ENCODE results near the gene GLI3. TPM values are rescaled to one million over a fixed set of nuclear protein-coding genes. Genes with fewer than 3 reads are reported as not detected.

GLI3 gene
- total and polyA plus RNA-seq, 2 of the 4 experiments (the other 2 are of a cell fraction), result 1.3 to 3.9 TPM

GRCh38 chr7:42221304-42221703 lies 15.7 kb downstream of the GLI3 start:
- no peak overlapping the region for H3K23ac ChIP-seq (ENCODE audit: low read depth, low read length)
- ChIA-PET POLR2A (ENCODE audit: unreplicated experiment) (no interaction called here), CTCF (interaction anchor here (0.6 kb wide), 1 partner anchor 229 kb away, joined by 3 read pairs; no protein-coding TSS in a partner anchor)
- H3K27me3 ChIP-seq (ENCODE audit: control insufficient read depth, insufficient read depth, low read length), result no peaks in the 10 kb centered on the region
- TF ChIP-seq SMC3 (IDR thresholded peaks at IDR 0.05; ENCODE audit: low read depth, low read length) (no peak), POLR2A (IDR thresholded peaks at IDR 0.05; ENCODE audit: low read depth, low read length) (no peak), MAZ (IDR thresholded peaks at IDR 0.05; ENCODE audit: borderline replicate concordance, low read depth, low read length) (no peak), RAD21 (IDR thresholded peaks at IDR 0.05; ENCODE audit: low read length) (no peak), RCOR1 (IDR thresholded peaks at IDR 0.05; ENCODE audit: insufficient replicate concordance, low read length) (no peak), MAFK (IDR thresholded peaks at IDR 0.05; ENCODE audit: low read depth, low read length) (no peak), CHD1 (IDR thresholded peaks at IDR 0.05; ENCODE audit: low read depth, low read length) (no peak)
- TF ChIP-seq, protein P1, sequence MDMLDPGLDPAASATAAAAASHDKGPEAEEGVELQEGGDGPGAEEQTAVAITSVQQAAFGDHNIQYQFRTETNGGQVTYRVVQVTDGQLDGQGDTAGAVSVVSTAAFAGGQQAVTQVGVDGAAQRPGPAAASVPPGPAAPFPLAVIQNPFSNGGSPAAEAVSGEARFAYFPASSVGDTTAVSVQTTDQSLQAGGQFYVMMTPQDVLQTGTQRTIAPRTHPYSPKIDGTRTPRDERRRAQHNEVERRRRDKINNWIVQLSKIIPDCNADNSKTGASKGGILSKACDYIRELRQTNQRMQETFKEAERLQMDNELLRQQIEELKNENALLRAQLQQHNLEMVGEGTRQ (IDR thresholded peaks at IDR 0.05; ENCODE audit: low read depth, low read length), result no peak
- H2BK120ac ChIP-seq (ENCODE audit: low read depth, low read length), result no peak overlapping the region
- H3K9me1 ChIP-seq (ENCODE audit: insufficient read depth, low read length), result peaks cover 3% of the 10 kb centered on the region; the same call in 1 of the 2 replicates
- no peak overlapping the region for H2BK15ac ChIP-seq (ENCODE audit: low read depth, low read length)
- H4K5ac ChIP-seq (ENCODE audit: low read depth, low read length), result no peak overlapping the region
- H3K4me3 ChIP-seq (ENCODE audit: insufficient read depth, low read depth, low read length), result no peak overlapping the region
- no peak overlapping the region for H3K18ac ChIP-seq (ENCODE audit: low read depth, low read length)
- H4K91ac ChIP-seq (ENCODE audit: insufficient read depth, low read depth, low read length), result no peak overlapping the region
- H3K56ac ChIP-seq (ENCODE audit: extremely low read depth, insufficient read depth, low read length), result no peak overlapping the region
- peaks cover 7% of the 10 kb centered on the region; the same call in 1 of the 2 replicates for H4K20me1 ChIP-seq (ENCODE audit: insufficient read depth, low read length)
- no peak overlapping the region for H3K4ac ChIP-seq (ENCODE audit: low read depth, low read length)
- no peak for ATAC-seq (ENCODE audit: low read depth)
- H3K36me3 ChIP-seq (ENCODE audit: control insufficient read depth, insufficient read depth, low read length), result peaks cover 21% of the 10 kb centered on the region
- intact Hi-C loops (cut with micrococcal nuclease), result no loop called here
- BruUV-seq (replicated peaks), result no TSS peak
- H3K79me1 ChIP-seq (ENCODE audit: low read depth in 1 of 2, low read length in 2 of 2), result peaks cover 14 to 21% of the 10 kb centered on the region in 2 experiments
- no peak overlapping the region for H3K9ac ChIP-seq (ENCODE audit: low read depth, low read length)
- dilution Hi-C loops (cut with HindIII; ENCODE audit: low sequenced_read_pairs, unreplicated experiment), result no loop called here
- no peak overlapping the region for H3K27ac ChIP-seq (ENCODE audit: insufficient read depth, low read length)
- WGBS, 2 experiments (ENCODE audit: extremely low coverage in 2 of 2, insufficient read length in 1 of 2), result 97 to 100% methylated on average over 1 to 4 of the region's 5 CpGs
- in situ Hi-C loops (cut with MboI; ENCODE audit: low sequenced_read_pairs), result no loop called here
- H2AFZ ChIP-seq (replicated peaks; ENCODE audit: low read length, poor library complexity), result no peak overlapping the region
- H2AK9ac ChIP-seq (replicated peaks; ENCODE audit: low read depth, low read length, poor library complexity), result no peak overlapping the region
- no peak overlapping the region for H2BK5ac ChIP-seq (ENCODE audit: low read depth, low read length, poor library complexity, severe bottlenecking)
- no peak overlapping the region for H2BK20ac ChIP-seq (ENCODE audit: low read depth, low read length)
- no peak overlapping the region for H4K8ac ChIP-seq (ENCODE audit: low read depth in 2 of 2, low read length in 2 of 2)
- no peak overlapping the region for H2AK5ac ChIP-seq (ENCODE audit: low read depth, low read length)
- no peak for DNase-seq
- H3K4me2 ChIP-seq (ENCODE audit: low read depth, low read length), result no peak overlapping the region
- H3K14ac ChIP-seq (replicated peaks; ENCODE audit: low read depth, low read length), result no peak overlapping the region
- peaks cover 1% of the 10 kb centered on the region; the same call in 1 of the 2 replicates for H3K4me1 ChIP-seq (ENCODE audit: control insufficient read depth, insufficient read depth, low read length)
- no peaks in the 10 kb centered on the region for H3K9me3 ChIP-seq (ENCODE audit: control insufficient read depth, insufficient read depth, low read length)

Data from IMR-90 (cell line).